ENCODE data around the gene PRKG1. TPM values are rescaled to one million over a fixed set of nuclear protein-coding genes. Genes with fewer than 3 reads are reported as not detected.

The PRKG1 gene
- total and polyA plus RNA-seq, 4 donors, result 0.46 to 5.1 (median 1.5) TPM

DNA sequence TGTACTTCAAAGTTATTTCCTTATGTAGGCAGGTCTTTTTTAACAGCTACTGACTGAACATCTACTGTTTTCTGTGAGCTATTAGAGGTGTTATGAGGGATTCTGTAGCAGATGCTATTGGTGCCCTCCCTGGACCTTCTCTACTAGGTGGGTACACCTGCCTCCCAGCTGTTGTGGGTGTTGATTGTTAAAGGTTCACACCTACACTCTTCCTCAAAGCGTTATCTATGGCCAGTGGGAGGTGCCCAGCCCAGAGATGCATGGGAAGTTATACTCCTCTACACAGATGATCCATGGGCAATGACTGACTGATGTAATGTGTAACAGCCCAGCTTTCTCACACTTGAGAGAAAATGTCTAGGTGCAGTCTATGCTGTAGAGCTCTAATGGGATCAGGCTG, 127.7 kb downstream of the PRKG1 start:
- TF ChIP-seq HNF4G (IDR thresholded peaks at IDR 0.05) (no peak), TAF1 (conservative IDR thresholded peaks at IDR 0.05) (no peak), FOXA1 (IDR thresholded peaks at IDR 0.05) (no peak), EGR1 (IDR thresholded peaks at IDR 0.05; ENCODE audit: low read depth in 2 of 2) (no peak), MAX (IDR thresholded peaks at IDR 0.05) (no peak), ATF3 (IDR thresholded peaks at IDR 0.05) (no peak), SP1 (IDR thresholded peaks at IDR 0.05) (no peak), YY1 (IDR thresholded peaks at IDR 0.05) (no peak), GABPA (IDR thresholded peaks at IDR 0.05 in 1 of 2, conservative IDR thresholded peaks at IDR 0.05 in 1 of 2) (no peak), FOXA2 (IDR thresholded peaks at IDR 0.05) (no peak), RXRA (IDR thresholded peaks at IDR 0.05) (no peak), JUND (IDR thresholded peaks at IDR 0.05) (no peak), HNF4A (conservative IDR thresholded peaks at IDR 0.05) (no peak), RAD21 (IDR thresholded peaks at IDR 0.05) (no peak), CTCF (IDR thresholded peaks at IDR 0.05; ENCODE audit: low read depth, low read length, missing input control) (no peak), ZBTB33 (IDR thresholded peaks at IDR 0.05) (no peak)
- TF ChIP-seq, protein P1, sequence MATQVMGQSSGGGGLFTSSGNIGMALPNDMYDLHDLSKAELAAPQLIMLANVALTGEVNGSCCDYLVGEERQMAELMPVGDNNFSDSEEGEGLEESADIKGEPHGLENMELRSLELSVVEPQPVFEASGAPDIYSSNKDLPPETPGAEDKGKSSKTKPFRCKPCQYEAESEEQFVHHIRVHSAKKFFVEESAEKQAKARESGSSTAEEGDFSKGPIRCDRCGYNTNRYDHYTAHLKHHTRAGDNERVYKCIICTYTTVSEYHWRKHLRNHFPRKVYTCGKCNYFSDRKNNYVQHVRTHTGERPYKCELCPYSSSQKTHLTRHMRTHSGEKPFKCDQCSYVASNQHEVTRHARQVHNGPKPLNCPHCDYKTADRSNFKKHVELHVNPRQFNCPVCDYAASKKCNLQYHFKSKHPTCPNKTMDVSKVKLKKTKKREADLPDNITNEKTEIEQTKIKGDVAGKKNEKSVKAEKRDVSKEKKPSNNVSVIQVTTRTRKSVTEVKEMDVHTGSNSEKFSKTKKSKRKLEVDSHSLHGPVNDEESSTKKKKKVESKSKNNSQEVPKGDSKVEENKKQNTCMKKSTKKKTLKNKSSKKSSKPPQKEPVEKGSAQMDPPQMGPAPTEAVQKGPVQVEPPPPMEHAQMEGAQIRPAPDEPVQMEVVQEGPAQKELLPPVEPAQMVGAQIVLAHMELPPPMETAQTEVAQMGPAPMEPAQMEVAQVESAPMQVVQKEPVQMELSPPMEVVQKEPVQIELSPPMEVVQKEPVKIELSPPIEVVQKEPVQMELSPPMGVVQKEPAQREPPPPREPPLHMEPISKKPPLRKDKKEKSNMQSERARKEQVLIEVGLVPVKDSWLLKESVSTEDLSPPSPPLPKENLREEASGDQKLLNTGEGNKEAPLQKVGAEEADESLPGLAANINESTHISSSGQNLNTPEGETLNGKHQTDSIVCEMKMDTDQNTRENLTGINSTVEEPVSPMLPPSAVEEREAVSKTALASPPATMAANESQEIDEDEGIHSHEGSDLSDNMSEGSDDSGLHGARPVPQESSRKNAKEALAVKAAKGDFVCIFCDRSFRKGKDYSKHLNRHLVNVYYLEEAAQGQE (IDR thresholded peaks at IDR 0.05), result no peak
- Histone ChIP-seq H3K9ac (ENCODE audit: low read depth in 1 of 2, low read length in 2 of 2) (no peak overlapping the region), H3K9me3 (ENCODE audit: control insufficient read depth in 4 of 4, low read length in 3 of 4) (no peaks in the 10 kb centered on the region), H3K27me3 (ENCODE audit: control insufficient read depth in 4 of 4, insufficient read depth in 4 of 4, low read length in 3 of 4) (peaks cover 0 to 5% (median 0%) of the 10 kb centered on the region in 4 donors), H3K4me3 (ENCODE audit: low read depth in 1 of 3, low read length in 3 of 3) (no peak overlapping the region), H3K4me1 (ENCODE audit: control insufficient read depth in 4 of 4, insufficient read depth in 4 of 4, low read length in 3 of 4) (no peaks in the 10 kb centered on the region), H3K27ac (ENCODE audit: low read depth in 1 of 2, low read length in 2 of 2) (no peak overlapping the region), H3K36me3 (ENCODE audit: control insufficient read depth in 4 of 4, insufficient read depth in 3 of 4, low read depth in 1 of 4, low read length in 3 of 4) (no peaks in the 10 kb centered on the region)
- no peak for DNase-seq (ENCODE audit: low spot score)
- WGBS, result 69% methylated on average over 1 of the region's 1 CpG

DNA sequence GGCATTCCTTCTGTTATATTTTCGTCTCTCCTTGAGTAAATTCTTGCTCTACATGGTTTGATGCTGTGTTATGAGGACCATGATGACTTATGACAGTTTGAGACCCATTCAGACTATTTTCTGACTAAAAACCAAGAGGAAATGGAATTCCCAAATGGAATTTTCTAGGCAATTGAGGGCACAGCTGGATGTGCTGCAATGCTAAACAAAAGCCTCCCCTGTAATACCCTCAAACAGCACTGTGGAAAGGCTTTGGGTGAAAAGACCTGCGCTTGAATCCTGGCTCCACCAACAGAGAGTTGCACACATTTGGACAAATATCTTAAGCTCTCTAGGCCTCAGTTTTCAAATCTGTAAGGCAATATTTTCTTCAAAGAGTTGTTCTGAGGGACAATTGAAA, 129.1 kb downstream of the PRKG1 start:
- H3K9me3 ChIP-seq (ENCODE audit: control insufficient read depth in 4 of 4, low read length in 3 of 4), result no peaks in the 10 kb centered on the region
- H3K27ac ChIP-seq (ENCODE audit: low read depth in 1 of 2, low read length in 2 of 2), result no peak overlapping the region
- H3K4me1 ChIP-seq (ENCODE audit: control insufficient read depth in 4 of 4, insufficient read depth in 4 of 4, low read length in 3 of 4), result no peaks in the 10 kb centered on the region
- no peak overlapping the region for H3K4me3 ChIP-seq (ENCODE audit: low read depth in 1 of 3, low read length in 3 of 3)
- no peak overlapping the region for H3K9ac ChIP-seq (ENCODE audit: low read depth in 1 of 2, low read length in 2 of 2)
- WGBS, result 69% methylated on average over 2 of the region's 2 CpGs
- peaks cover 0 to 3% (median 0%) of the 10 kb centered on the region in 4 donors for H3K27me3 ChIP-seq (ENCODE audit: control insufficient read depth in 4 of 4, insufficient read depth in 4 of 4, low read length in 3 of 4)
- TF ChIP-seq CTCF (IDR thresholded peaks at IDR 0.05; ENCODE audit: low read depth, low read length, missing input control), result no peak
- DNase-seq (ENCODE audit: low spot score), result no peak
- H3K36me3 ChIP-seq (ENCODE audit: control insufficient read depth in 4 of 4, insufficient read depth in 3 of 4, low read depth in 1 of 4, low read length in 3 of 4), result no peaks in the 10 kb centered on the region
